GM23338 (cell line): ENCODE measurements around the gene TSPAN12. TPM values are rescaled to one million over a fixed set of nuclear protein-coding genes. Genes with fewer than 3 reads are reported as not detected.
A peak's percentile ranks its signal among the peaks of the same experiment; 100 is the strongest.

Experiments used
- ATAC-seq: fragments of 200-7000 bp; cut with Tn5 transposase; 3 replicates; pipeline ENCODE4 v1.9.1; 2020
- DNase-seq: peaks from one replicate; pipeline ENCODE4 v3.0.0-alpha.2; 2015; ENCODE audit warnings: low spot score
- H2AFZ ChIP-seq: fragments of 200-600 bp; sonication (generic); 2 replicates; pipeline ENCODE4 v1.8.0; 2016; ENCODE audit warnings: antibody characterized with exemption, mild to moderate bottlenecking, moderate library complexity
- H3F3A ChIP-seq: fragments of 200-600 bp; sonication (generic); replicated peaks from 2 replicates; pipeline ENCODE4 v1.8.0; 2017; ENCODE audit warnings: antibody characterized with exemption, mixed run types, low read depth
- H3K27ac ChIP-seq: fragments of 200-600 bp; sonication (generic); 2 replicates; pipeline ENCODE4 v1.6.1; 2016; ENCODE audit warnings: low read depth
- H3K27me3 ChIP-seq: fragments of 200-600 bp; sonication (generic); 2 replicates; pipeline ENCODE4 v1.8.0; 2016; ENCODE audit warnings: mild to moderate bottlenecking, mixed run types, moderate library complexity; ENCODE audit not compliant: insufficient read depth
- H3K36me3 ChIP-seq: fragments of 200-600 bp; sonication (generic); 2 replicates; pipeline ENCODE4 v1.8.0; 2016; ENCODE audit warnings: mild to moderate bottlenecking; ENCODE audit not compliant: insufficient read depth
- H3K4me1 ChIP-seq: fragments of 200-600 bp; sonication (generic); 2 replicates; pipeline ENCODE4 v1.8.0; 2016; ENCODE audit warnings: mild to moderate bottlenecking, moderate library complexity; ENCODE audit not compliant: insufficient read depth
- H3K4me2 ChIP-seq: fragments of 200-600 bp; sonication (generic); 2 replicates; pipeline ENCODE4 v1.7.1; 2017; ENCODE audit warnings: mixed run types
- H3K4me3 ChIP-seq: fragments of 200-600 bp; sonication (generic); 2 replicates; pipeline ENCODE4 v1.6.1; 2016; ENCODE audit warnings: mixed run types
- H3K79me2 ChIP-seq: fragments of 200-600 bp; sonication (generic); replicated peaks from 2 replicates; pipeline ENCODE4 v1.8.0; 2017; ENCODE audit warnings: mild to moderate bottlenecking; ENCODE audit not compliant: insufficient read depth
- H3K9me2 ChIP-seq: fragments of 200-600 bp; sonication (generic); 2 replicates; pipeline ENCODE4 v1.8.0; 2017; ENCODE audit not compliant: insufficient read depth
- H4K20me1 ChIP-seq: fragments of 200-600 bp; sonication (generic); replicated peaks from 2 replicates; pipeline ENCODE4 v1.8.0; 2017; ENCODE audit warnings: mild to moderate bottlenecking; ENCODE audit not compliant: insufficient read depth
- H3K27ac Mint-ChIP-seq: 2 replicates; pipeline ENCODE4 v1.8.0; 2020; ENCODE audit warnings: inconsistent platforms, mild to moderate bottlenecking, moderate library complexity, mixed read lengths
- H3K27me3 Mint-ChIP-seq: 3 replicates; pipeline ENCODE4 v1.8.0; 2022; ENCODE audit warnings: low read depth, mild to moderate bottlenecking, moderate library complexity, mixed read lengths, inconsistent platforms; ENCODE audit not compliant: insufficient read depth, poor library complexity
- H3K36me3 Mint-ChIP-seq: 3 replicates; pipeline ENCODE4 v1.8.0; 2021; ENCODE audit warnings: low read depth, mild to moderate bottlenecking, inconsistent platforms, moderate library complexity, mixed read lengths
- H3K4me1 Mint-ChIP-seq: 3 replicates; pipeline ENCODE4 v1.8.0; 2020; ENCODE audit warnings: mild to moderate bottlenecking, inconsistent platforms, mixed read lengths
- H3K4me3 Mint-ChIP-seq: 3 replicates; pipeline ENCODE4 v1.8.0; 2021; ENCODE audit warnings: moderate library complexity, mild to moderate bottlenecking, inconsistent platforms, mixed read lengths
- H3K9me3 Mint-ChIP-seq: 3 replicates; pipeline ENCODE4 v1.8.0; 2020; ENCODE audit warnings: moderate library complexity, mild to moderate bottlenecking, inconsistent platforms, mixed read lengths
- CREB1 ChIP-seq: fragments of 250-450 bp; sonication (Bioruptor Pico); IDR thresholded peaks from 2 replicates; pipeline ENCODE4 v1.5.0; 2020; ENCODE audit warnings: low read depth, mild to moderate bottlenecking, moderate library complexity
- ETS1 ChIP-seq: IDR thresholded peaks from 2 replicates; pipeline ENCODE4 v1.6.1; 2016; ENCODE audit warnings: antibody characterized with exemption
- EZH2 ChIP-seq: fragments of 200-600 bp; sonication (generic); IDR thresholded peaks from one replicate; pipeline ENCODE4 v1.8.0; 2017; ENCODE audit warnings: antibody characterized with exemption, mild to moderate bottlenecking, low read depth; ENCODE audit not compliant: unreplicated experiment
- EZH2phosphoT487 ChIP-seq: fragments of 200-600 bp; sonication (generic); IDR thresholded peaks from one replicate; pipeline ENCODE4 v1.8.1; 2018; ENCODE audit warnings: antibody characterized with exemption; ENCODE audit not compliant: unreplicated experiment
- JUNB ChIP-seq: IDR thresholded peaks from one replicate; pipeline ENCODE4 v1.6.1; 2016; ENCODE audit warnings: antibody characterized with exemption; ENCODE audit not compliant: unreplicated experiment
- NANOG ChIP-seq: IDR thresholded peaks from 2 replicates; pipeline ENCODE4 v1.6.1; 2016; ENCODE audit warnings: antibody characterized with exemption, borderline replicate concordance
- POLR2AphosphoS5 ChIP-seq: IDR thresholded peaks from 2 replicates; pipeline ENCODE4 v1.6.1; 2016; ENCODE audit warnings: antibody characterized with exemption, low read depth
- ZNF114 ChIP-seq: fragments of 250-450 bp; sonication (Bioruptor Pico); IDR thresholded peaks from 2 replicates; pipeline ENCODE4 v1.5.0; 2020; ENCODE audit warnings: mild to moderate bottlenecking, moderate library complexity
- ZNF331 ChIP-seq: fragments of 250-450 bp; sonication (Bioruptor Pico); IDR thresholded peaks from 2 replicates; pipeline ENCODE4 v1.5.0; 2020; ENCODE audit warnings: low read depth, mild to moderate bottlenecking, moderate library complexity
- polyA plus RNA-seq: library from polyadenylated mRNA; unstranded; fragments of >200 nt; fragmentation: Nextera tagmentation; extraction: Ambion mirVana; gene quantifications from 2 replicates; pipeline ENCODE4 v1.2.1, GENCODE V29; 2016
- total RNA-seq: library from RNA; depleted of rRNA; stranded (reverse); fragments of >200 nt; shearing (Covaris generic); gene quantifications from 2 replicates; pipeline ENCODE4 v1.2.3, GENCODE V29; 2014
- TF ChIP-seq, protein P1 (sequence below): fragments of 250-450 bp; sonication (Bioruptor Pico); IDR thresholded peaks from 2 replicates; pipeline ENCODE4 v1.5.0; 2020; ENCODE audit warnings: mild to moderate bottlenecking, moderate library complexity

The TSPAN12 gene
- total and polyA plus RNA-seq, 2 experiments from 2014 or later = 9.7 to 11.7 TPM

DNA sequence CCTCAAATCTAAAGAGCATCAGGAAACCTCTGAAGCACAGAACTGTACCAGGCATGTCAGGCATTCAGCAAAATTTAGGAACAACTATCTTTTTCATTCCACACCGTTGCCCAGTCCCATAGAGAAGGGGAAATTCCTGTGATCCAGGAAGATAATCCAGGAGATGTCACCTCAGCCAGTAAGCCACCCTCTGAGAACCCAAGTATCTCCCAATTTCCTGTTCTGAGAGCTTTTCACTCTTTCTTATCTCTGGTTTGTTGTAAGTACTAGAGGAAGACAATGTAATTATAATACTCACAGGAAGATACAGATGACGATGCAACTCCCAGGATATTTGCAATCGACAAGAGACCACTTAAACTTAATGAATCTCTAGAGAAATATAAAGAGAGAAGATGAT, 97.1 kb downstream of the TSPAN12 start:
- H2AFZ ChIP-seq = 0 out of 2 replicates have a peak overlapping the region, but pooled peaks have one; percentile 2
- H3K27me3 ChIP-seq = no peaks in the 10 kb centered on the region
- H3K9me2 ChIP-seq = 0 out of 2 replicates have a peak, but pooled peaks cover 14% of the 10 kb centered on the region
- no peak for TF ChIP-seq EZH2
- TF ChIP-seq CREB1 (CRISPR knock-in tag) = no peak
- no peak for TF ChIP-seq EZH2phosphoT487
- TF ChIP-seq JUNB = no peak
- no peak overlapping the region; the same call in 1 of the 2 replicates for H3K27ac ChIP-seq
- ATAC-seq = no peak
- H3K4me1 ChIP-seq = no peaks in the 10 kb centered on the region
- H3K79me2 ChIP-seq = no peaks in the 10 kb centered on the region
- no peaks in the 10 kb centered on the region for H3F3A ChIP-seq
- H4K20me1 ChIP-seq = no peaks in the 10 kb centered on the region
- Mint-ChIP-seq H3K9me3 (no peaks in the 10 kb centered on the region), H3K36me3 (no peaks in the 10 kb centered on the region), H3K4me1 (peaks cover 8% of the 10 kb centered on the region), H3K27me3 (no peaks in the 10 kb centered on the region), H3K4me3 (no peak overlapping the region), H3K27ac (no peak overlapping the region)
- H3K4me2 ChIP-seq = no peak overlapping the region
- no peak overlapping the region for H3K4me3 ChIP-seq
- DNase-seq = no peak
- no peaks in the 10 kb centered on the region for H3K36me3 ChIP-seq

GRCh38 chr7:120760050-120760449, 97.9 kb downstream of the TSPAN12 start:
- H3K9me3 Mint-ChIP-seq = no peaks in the 10 kb centered on the region
- ATAC-seq (no peak), DNase-seq (no peak)
- Histone ChIP-seq H3K4me3 (no peak overlapping the region), H3K4me2 (no peak overlapping the region), H3F3A (no peaks in the 10 kb centered on the region), H3K27me3 (no peaks in the 10 kb centered on the region), H3K27ac (no peak overlapping the region), H4K20me1 (no peaks in the 10 kb centered on the region), H3K4me1 (no peaks in the 10 kb centered on the region), H3K79me2 (no peaks in the 10 kb centered on the region), H3K36me3 (no peaks in the 10 kb centered on the region), H2AFZ (no peak overlapping the region), H3K9me2 (0 out of 2 replicates have a peak, but pooled peaks cover 8% of the 10 kb centered on the region)
- H3K36me3 Mint-ChIP-seq = no peaks in the 10 kb centered on the region
- H3K27me3 Mint-ChIP-seq = no peaks in the 10 kb centered on the region
- peaks cover 8% of the 10 kb centered on the region for H3K4me1 Mint-ChIP-seq
- H3K4me3 Mint-ChIP-seq = no peak overlapping the region
- H3K27ac Mint-ChIP-seq = no peak overlapping the region
- TF ChIP-seq EZH2 = no peak
- no peak for TF ChIP-seq ZNF331 (CRISPR knock-in tag)
- no peak for TF ChIP-seq ETS1
- TF ChIP-seq CREB1 (CRISPR knock-in tag) = no peak
- TF ChIP-seq, protein P1, sequence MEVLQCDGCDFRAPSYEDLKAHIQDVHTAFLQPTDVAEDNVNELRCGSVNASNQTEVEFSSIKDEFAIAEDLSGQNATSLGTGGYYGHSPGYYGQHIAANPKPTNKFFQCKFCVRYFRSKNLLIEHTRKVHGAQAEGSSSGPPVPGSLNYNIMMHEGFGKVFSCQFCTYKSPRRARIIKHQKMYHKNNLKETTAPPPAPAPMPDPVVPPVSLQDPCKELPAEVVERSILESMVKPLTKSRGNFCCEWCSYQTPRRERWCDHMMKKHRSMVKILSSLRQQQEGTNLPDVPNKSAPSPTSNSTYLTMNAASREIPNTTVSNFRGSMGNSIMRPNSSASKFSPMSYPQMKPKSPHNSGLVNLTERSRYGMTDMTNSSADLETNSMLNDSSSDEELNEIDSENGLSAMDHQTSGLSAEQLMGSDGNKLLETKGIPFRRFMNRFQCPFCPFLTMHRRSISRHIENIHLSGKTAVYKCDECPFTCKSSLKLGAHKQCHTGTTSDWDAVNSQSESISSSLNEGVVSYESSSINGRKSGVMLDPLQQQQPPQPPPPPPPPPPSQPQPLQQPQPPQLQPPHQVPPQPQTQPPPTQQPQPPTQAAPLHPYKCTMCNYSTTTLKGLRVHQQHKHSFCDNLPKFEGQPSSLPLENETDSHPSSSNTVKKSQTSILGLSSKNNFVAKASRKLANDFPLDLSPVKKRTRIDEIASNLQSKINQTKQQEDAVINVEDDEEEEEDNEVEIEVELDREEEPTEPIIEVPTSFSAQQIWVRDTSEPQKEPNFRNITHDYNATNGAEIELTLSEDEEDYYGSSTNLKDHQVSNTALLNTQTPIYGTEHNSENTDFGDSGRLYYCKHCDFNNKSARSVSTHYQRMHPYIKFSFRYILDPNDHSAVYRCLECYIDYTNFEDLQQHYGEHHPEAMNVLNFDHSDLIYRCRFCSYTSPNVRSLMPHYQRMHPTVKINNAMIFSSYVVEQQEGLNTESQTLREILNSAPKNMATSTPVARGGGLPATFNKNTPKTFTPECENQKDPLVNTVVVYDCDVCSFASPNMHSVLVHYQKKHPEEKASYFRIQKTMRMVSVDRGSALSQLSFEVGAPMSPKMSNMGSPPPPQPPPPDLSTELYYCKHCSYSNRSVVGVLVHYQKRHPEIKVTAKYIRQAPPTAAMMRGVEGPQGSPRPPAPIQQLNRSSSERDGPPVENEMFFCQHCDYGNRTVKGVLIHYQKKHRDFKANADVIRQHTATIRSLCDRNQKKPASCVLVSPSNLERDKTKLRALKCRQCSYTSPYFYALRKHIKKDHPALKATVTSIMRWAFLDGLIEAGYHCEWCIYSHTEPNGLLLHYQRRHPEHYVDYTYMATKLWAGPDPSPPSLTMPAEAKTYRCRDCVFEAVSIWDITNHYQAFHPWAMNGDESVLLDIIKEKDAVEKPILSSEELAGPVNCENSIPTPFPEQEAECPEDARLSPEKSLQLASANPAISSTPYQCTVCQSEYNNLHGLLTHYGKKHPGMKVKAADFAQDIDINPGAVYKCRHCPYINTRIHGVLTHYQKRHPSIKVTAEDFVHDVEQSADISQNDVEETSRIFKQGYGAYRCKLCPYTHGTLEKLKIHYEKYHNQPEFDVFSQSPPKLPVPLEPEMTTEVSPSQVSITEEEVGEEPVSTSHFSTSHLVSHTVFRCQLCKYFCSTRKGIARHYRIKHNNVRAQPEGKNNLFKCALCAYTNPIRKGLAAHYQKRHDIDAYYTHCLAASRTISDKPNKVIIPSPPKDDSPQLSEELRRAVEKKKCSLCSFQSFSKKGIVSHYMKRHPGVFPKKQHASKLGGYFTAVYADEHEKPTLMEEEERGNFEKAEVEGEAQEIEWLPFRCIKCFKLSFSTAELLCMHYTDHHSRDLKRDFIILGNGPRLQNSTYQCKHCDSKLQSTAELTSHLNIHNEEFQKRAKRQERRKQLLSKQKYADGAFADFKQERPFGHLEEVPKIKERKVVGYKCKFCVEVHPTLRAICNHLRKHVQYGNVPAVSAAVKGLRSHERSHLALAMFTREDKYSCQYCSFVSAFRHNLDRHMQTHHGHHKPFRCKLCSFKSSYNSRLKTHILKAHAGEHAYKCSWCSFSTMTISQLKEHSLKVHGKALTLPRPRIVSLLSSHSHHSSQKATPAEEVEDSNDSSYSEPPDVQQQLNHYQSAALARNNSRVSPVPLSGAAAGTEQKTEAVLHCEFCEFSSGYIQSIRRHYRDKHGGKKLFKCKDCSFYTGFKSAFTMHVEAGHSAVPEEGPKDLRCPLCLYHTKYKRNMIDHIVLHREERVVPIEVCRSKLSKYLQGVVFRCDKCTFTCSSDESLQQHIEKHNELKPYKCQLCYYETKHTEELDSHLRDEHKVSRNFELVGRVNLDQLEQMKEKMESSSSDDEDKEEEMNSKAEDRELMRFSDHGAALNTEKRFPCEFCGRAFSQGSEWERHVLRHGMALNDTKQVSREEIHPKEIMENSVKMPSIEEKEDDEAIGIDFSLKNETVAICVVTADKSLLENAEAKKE (CRISPR knock-in tag) = no peak
- TF ChIP-seq NANOG = no peak
- TF ChIP-seq POLR2AphosphoS5 = no peak
- TF ChIP-seq ZNF114 = no peak
- no peak for TF ChIP-seq JUNB
